ENCODE measurements around the gene RIN3.

DNA sequence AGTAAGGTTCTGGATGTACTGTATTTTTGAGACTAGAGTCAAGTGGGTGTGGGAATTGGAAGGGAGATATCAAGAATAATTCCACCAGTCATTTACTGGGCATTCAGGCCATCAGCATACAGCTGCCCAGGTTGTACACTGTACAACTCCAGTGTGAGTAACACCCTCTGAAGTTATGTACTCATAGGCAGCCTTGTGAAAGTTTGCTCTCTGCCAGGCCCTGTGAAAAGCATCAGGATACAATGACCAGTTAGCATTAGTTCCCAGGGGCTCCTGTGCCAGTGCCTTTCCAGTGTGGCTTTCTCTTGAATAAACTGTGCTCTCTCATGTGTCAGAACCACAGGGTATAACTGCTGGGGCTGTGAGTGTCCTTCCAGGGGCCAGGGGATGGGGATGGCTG, 145.1 kb downstream of the RIN3 start:
- no peak for TF ChIP-seq POLR2A (IDR thresholded peaks at IDR 0.05)
- TF ChIP-seq POLR2AphosphoS5 (IDR thresholded peaks at IDR 0.05): no peak
